CD1c-positive myeloid dendritic cell (primary cell): ENCODE data around the gene ABCA7.

Experiments
- DNase-seq: peaks from one replicate; pipeline ENCODE4 v3.0.0-alpha.2; 2016; ENCODE audit errors: extremely low spot score

ABCA7 gene

DNA sequence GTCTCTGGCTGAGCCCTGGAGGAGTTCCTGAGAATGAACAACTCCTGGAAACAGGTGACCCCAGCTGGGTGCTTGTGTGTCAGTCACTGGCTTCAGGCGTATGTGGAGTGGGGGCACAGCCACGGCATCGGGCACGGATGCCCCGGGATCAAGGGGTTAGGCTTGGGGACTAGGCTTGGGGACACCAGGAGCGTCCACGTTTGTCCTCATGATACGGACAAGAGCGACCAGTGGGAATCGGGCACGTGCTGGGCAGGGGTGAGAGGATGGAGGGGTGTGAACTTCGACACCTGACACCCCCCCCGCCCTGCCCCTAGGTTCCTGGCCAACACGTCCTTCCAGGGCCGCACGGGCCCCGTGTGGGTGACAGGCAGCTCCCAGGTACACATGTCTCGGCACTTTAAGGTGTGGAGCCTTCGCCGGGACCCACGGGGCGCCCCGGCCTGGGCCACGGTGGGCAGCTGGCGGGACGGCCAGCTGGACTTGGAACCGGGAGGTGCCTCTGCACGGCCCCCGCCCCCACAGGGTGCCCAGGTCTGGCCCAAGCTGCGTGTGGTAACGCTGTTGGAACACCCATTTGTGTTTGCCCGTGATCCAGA is 35.6 kb upstream of the ABCA7 start:
- no peak for DNase-seq

DNA sequence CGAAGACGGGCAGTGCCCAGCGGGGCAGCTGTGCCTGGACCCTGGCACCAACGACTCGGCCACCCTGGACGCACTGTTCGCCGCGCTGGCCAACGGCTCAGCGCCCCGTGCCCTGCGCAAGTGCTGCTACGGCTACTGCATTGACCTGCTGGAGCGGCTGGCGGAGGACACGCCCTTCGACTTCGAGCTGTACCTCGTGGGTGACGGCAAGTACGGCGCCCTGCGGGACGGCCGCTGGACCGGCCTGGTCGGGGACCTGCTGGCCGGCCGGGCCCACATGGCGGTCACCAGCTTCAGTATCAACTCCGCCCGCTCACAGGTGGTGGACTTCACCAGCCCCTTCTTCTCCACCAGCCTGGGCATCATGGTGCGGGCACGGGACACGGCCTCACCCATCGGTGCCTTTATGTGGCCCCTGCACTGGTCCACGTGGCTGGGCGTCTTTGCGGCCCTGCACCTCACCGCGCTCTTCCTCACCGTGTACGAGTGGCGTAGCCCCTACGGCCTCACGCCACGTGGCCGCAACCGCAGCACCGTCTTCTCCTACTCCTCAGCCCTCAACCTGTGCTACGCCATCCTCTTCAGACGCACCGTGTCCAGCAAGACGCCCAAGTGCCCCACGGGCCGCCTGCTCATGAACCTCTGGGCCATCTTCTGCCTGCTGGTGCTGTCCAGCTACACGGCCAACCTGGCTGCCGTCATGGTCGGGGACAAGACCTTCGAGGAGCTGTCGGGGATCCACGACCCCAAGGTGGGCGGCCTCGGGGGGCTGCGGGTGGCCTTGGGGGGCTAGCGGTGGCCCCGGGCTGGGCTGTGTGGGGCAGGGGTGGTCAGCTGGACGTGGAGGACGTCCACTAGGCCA is 34.9 kb upstream of the ABCA7 start:
- DNase-seq, result no peak

DNA sequence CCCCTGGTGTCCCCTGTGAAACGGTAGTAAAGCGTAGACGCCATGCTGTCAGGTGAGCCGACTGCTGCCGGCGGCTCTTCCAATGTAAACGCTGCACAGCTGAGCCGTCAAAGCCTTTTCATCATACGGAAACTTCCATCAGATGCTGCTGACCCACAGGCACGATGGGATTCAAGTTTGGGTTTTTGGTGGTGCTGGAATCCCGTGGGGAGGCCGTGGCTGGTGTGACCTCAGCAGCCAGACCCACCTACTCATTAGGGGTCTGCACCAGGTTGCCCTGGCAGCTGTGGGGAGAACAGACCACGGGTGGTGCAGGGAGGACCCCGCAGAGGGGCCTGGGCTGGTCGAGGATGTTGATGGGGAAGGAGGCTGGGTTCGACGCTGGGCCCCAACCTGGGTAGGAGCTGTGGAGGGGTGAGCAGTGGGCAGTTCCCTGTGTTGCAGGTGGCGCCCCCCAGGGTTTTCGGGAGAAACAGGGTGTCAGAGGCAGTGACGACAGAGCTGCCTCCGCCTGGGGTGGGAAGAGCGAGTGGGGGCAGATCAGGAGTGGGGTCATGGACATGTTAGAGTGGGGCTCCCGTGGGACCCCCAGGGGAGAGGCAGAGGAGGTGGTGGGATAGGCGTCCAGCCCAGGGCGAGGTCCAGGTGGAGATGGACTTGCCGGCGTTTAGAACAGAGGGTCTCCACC is 33.1 kb upstream of the ABCA7 start:
- DNase-seq, result no peak

DNA sequence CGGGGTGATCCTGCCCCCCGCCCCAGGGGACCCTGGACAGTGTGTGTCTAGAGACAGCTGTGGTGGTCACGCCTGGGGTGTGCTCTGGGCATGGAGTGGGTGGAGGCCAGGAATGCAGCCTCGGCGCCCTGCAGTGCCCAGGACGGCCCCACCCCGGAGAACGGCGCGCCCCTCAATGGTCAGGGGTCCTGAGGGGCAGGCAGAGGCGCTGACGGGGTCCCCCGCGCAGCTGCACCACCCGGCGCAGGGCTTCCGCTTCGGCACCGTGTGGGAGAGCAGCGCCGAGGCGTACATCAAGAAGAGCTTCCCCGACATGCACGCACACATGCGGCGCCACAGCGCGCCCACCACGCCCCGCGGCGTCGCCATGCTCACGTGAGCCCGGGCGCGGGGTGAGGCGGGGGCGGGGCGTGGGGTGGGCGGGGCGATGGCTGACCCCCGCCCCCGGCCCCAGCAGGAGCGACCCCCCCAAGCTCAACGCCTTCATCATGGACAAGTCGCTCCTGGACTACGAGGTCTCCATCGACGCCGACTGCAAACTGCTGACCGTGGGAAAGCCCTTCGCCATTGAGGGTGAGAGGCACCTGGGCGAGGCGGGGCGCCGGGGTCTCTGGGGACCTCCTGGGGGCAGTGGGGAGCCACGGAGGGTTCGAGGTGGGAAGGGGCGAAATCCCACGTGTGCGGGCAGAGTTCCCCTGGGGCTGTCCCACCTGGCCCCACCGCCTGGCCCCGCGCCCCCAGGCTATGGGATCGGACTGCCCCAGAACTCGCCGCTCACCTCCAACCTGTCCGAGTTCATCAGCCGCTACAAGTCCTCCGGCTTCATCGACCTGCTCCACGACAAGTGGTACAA is 32.3 kb upstream of the ABCA7 start:
- DNase-seq, result no peak

DNA sequence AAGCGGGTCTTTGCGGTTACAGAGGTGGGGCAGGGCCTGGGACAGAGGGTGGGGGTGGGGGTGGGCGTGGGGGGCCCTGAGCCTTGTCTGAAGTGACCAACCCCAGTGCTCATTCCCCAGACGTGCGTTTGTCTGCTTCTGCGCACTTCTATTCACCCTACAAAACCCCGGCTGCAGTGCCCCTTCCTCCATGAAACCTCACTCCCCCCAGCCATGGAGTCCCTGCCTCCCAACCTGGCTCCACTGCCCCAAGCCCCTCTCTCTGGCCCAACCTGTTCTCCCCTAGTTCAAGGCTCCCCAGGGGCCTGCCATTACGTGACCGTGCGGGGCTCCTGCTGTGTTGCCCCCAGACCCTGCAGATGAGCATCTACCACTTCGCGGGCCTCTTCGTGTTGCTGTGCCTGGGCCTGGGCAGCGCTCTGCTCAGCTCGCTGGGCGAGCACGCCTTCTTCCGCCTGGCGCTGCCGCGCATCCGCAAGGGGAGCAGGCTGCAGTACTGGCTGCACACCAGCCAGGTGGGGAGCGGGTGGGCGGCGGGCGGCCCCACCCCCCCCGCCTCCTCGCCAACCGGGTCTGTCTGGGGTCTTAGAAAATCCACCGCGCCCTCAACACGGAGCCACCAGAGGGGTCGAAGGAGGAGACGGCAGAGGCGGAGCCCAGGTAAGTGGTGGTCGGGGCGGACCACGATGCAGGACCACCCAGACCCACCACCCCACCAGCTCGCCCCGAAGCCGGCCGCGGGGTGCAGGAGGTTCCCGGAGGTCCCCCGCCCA is 31.5 kb upstream of the ABCA7 start:
- no peak for DNase-seq

DNA sequence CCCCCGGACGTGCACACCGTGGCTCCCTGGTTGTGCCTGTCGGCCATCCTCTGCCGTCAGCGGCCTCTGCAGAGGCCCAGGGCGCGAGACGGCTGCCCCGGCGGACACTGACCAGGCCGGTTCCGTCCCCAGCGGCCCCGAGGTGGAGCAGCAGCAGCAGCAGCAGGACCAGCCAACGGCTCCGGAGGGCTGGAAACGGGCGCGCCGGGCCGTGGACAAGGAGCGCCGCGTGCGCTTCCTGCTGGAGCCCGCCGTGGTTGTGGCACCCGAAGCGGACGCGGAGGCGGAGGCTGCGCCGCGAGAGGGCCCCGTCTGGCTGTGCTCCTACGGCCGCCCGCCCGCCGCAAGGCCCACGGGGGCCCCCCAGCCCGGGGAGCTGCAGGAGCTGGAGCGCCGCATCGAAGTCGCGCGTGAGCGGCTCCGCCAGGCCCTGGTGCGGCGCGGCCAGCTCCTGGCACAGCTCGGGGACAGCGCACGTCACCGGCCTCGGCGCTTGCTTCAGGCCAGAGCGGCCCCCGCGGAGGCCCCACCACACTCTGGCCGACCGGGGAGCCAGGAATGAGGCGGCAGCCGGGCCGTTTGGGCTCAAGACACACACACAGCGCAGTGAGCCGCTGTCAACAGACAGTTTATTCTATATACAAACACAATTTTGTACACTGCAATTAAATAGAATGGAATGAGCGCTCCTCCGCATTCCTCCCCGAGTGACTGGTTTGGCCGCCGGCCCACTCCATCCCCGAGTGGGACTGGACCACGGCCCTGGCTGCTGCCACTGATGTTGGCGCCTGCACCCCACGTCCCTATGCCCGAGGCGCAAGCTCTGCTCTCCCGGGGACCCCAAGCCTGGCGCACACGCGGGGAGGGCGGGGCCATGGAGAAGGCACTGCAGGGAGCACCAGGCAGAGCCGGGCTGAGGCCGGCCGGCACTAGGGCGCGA is 30.6 kb upstream of the ABCA7 start:
- DNase-seq, result no peak

DNA sequence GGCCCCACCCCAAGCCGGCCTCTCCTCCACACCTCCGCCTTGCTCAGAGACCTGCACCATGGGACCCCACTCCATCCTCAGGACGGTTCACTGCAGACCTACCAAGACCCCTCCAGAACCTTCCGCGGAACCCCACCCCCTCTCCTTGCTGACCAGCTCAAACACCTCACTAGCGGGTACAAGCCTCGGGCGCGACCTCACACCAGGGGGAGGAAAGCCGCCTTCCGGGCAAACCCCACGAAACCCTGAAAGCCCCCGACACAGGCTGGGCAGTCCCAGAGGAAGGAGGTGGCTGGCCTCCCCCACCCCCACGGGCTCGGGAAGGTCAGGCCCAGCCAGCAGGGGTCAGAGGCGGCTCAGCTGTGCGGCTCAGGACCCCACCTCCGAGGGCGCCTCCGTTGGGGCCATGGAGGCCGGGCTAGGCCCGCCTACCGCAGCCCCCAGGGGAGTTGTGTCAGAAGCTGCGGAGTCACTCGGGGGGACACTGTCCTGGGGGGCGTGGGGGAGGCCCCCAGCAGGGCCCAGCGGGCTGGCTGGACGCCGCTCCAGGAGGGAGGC is 29.8 kb upstream of the ABCA7 start:
- no peak for DNase-seq

DNA sequence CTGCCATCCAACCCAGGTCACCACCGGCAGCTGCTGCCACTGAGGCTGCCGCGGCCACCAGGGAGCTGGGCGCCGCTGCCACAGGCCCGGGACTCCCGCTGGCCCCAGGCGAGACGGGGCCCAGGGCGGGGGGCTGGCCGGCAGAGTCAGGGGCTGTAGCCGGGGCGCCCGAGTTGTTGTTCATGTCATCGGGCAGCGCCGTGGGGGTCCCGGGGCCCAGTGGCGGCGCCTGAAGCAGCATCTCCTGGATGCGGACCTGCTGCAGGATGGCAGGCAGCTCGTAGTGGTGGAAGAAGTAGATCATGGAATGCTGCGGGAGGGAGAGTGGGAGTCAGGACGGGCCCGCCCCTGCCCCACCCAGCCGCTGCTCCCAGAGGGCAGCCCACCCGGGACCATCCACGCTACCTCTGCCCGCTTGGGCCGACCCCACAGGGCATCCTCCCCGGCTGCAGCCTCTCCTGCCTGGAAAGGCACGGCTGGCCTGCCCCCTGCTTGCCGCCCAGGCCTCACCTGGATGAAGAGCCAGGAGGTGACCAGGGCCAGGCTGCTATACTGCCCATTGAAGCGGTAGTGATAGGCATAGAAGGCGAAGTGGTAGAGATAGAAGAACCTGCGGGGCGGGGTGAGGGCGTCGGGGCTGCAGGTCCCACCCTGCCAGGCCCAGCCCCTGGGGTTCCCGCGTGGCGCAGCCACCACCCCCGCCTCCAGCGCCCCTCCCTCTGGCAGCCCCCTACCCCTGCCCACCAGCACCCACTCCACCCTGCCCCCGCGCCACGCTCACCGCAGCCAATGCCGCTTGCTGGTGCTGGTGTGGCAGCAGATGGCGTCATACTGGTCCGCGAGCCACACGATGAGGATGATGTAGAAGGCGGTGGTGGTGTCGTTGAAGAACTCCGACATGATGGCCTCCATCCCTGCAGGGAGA is 29.1 kb upstream of the ABCA7 start:
- no peak for DNase-seq

DNA sequence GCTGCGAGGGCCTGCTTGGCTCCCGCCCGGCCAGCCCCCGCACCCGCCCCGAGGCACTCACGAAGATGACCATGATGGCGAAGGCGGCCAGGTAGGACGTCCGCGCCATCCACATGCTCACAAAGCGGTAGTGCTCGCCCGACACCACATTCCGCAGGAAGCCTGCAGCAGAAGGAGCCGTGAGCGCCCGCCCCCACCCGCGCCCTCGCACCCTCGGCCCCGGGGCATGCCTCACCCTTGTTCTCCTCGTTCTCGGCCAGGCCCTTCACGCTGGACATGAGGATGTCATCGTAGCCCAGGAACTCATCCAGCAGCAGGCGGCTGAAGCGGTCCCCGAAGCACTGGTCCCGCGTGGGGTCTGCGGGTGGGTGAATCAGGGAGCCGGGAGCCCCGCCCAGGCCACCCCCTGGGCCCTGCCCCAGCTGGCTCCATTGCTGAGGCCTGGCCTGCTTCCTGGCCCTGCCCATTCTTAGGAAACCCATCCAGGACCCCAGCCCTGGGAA is 28.0 kb upstream of the ABCA7 start:
- no peak for DNase-seq

DNA sequence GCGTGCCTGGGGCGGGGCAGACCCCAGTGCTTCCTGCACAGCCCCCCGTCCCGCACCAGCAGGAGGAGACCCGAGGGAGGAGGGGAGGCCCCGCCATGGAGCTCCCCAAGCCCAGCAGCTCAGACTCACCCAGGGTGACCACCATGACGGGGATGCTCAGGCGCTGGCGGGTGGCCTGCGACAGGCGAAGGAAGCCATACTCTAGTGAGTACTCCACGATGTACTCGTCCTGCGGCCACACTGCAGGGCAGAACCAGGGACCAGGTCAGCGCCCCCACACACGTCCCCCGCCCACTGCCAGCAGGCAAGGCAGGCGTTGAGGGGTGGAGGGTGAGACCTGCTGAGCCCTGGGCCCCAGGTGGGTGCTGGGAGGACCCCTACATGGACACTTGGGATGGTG is 27.6 kb upstream of the ABCA7 start:
- DNase-seq, result no peak

DNA sequence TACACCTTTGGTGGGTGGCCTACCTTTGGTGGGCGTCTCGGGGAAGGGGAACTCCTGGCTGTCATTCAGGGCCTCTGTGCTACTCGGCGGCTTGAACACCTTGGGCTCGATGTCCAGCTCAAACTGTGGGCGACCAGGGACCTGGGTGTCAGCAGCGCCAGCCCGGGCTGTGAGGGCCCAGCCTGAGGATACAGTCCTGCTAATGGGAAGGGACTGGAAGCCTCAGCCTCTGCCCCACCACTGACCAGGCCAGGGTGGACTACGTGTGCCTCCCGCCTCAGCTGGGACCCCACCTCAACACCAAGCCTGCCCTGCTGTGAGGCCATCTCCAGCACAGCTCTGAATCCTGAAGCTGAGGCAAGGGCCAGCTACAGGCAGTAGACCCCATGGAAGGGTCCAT is 26.7 kb upstream of the ABCA7 start:
- no peak for DNase-seq

DNA sequence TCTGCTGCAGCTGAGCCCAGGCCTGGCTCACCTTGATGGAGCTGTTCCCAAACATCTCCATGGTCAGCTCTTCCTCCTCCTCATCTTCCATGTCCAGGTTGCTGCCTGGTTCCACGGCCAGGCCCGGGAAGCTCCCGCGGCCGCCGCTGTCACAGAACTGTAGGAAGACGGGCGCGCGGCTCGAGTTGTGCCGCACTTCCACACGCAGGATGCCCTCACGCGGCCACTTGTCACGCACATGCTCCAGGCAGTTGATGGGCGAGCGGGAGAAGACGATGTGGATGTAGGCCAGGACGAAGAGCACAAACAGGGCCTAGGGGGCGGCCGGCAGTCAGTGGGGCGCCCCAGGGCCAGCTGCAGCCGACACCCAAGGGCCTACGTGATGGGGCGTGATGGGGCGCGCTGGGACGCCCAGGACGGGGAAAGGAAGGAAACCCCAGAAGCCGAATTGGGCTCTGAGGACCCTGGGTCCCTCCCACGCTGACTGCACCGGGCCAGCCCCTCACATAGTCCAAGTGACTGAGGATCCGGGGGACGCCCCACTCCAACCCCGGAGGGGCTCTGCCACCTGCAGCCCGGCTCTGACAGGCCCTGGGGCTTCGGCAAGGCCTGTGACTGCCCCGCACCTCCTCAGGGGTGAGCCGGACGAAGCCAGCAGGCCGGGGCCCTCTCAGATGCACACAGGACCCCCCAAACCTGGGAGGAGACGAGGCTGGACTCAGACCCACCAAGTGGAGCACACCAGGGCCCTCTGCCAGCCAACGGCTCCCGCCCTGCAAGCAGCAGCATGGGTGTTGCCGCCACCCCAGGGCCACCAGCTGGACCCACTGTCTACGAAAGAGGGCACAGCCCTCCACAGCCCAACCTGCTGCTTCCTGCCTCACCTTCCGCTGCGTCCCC is 25.5 kb upstream of the ABCA7 start:
- DNase-seq, result no peak

DNA sequence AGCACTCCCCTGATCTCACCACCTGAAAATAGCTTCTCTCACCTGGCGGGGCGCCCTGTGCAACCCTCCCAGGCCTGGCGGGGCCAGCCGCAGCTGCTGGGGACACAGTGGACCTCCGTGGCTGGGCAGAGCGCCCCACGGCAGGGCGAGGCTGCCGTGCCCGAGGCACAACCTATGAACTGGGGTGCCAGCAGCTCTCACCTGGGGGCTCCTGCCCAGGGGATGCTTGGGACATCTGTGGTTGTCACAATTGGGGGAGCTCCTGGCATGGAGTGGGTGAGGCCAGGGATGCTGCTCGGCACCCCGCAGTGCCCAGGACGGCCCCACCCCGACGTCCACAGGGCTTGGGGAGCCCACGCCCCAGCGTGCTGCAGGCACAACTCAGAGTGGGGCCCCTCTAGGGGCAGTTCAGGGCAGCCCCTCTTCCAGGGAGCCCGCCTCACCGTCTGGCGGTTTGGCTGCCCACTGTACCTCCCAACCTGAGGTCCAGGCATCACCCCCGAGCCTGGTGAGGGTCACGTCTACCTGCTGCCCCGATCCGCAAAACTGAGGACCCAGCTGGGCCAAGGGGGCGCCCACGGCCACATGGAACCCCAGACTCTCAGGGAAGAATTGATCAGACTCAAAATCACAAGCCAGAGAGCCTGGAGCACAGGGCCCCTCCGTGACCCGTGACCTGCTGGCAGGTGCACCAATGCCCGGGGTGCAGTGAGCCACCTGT is 24.7 kb upstream of the ABCA7 start:
- DNase-seq, result no peak

DNA sequence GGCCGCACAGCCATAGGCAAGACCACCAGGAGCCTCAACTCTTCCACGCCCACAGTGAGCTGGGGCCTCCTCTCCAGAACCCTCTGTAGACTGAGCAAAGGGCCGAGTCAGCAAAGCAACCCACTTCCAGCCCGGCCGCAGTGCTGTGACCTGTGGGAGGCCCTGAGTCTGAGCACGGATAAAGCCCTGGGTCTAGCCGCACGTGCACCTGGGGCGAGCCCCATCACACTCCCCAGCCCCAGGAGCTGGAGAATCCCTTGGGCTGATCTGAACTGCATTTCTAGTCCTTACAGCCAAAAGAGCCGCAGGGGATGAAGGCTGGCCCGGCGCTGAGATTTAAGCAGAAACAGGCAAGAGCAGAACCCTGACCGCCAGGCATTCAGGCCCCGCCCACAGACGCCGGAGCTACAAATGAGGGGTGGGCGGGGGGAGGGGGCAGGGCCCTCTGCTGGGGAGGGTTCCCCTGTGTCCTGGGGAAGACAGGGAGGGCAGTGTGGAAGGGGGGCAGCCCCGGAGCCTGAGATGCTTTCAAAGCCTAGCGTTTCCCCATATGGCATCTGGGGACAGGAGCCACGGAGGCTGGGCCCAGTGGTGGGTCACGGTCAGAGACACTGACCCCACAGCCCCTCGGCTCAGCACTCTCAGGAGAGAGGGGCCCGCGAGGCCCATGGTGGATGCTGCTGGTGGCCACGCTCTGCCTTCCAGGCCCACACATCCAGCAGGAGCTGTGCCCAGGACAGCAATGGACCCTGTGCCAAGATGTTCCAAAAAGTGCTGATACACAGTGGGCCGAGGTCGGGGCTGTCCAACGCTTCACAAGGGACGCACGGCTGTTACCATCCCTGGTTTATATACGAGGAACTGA is 23.9 kb upstream of the ABCA7 start:
- no peak for DNase-seq

DNA sequence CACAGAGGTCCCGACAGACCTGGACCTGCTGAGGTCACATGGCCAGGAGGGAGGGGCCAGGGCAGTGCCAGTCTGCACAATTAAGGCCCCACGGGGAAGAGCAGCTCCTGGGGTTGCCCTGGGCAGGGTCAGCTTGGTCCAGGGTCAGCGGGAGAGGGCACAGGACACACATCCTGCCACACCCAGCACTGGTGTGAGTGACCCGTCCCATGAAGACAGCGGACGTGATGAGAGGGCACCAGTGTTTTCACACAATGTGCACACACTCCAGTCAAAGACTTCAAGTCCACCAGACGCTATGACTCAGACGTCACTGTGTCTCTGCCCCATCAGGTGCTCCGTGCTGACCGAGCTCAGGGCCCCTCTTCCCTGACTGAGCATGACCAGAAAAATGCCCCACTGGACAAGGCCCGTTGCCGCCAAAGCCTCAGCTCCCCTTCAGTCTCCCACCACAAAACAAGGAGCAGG is 23.2 kb upstream of the ABCA7 start:
- no peak for DNase-seq
